Aorta (tissue), 5 donors: ENCODE data around the gene WFIKKN2. TPM values are rescaled to one million over a fixed set of nuclear protein-coding genes. Genes with fewer than 3 reads are reported as not detected.
"Not testable (repeated sequence)": the region's sequence is repeated elsewhere in the genome, so short reads cannot be mapped to it uniquely, and the experiment has no call there.

Experiments
- ATAC-seq: fragments of 200-7000 bp; cut with Tn5 transposase; one replicate; pipeline ENCODE4 v1.9.1; 2022; ENCODE audit warnings: moderate library complexity; ENCODE audit not compliant: low FRiP score
- DNase-seq, 2 donors: peaks; one replicate each; pipeline ENCODE4 v3.0.0-alpha.2; 2020
- H3K27ac ChIP-seq, 2 donors: one replicate each; pipeline ENCODE4 v1.5.1; 2013; ENCODE audit warnings: low read length in 2 of 2, mild to moderate bottlenecking in 2 of 2, moderate library complexity in 2 of 2, control low read depth in 1 of 2, inconsistent platforms in 1 of 2, low read depth in 1 of 2
- H3K27me3 ChIP-seq, 2 donors: one replicate each; pipeline ENCODE4 v1.6.1; 2013; ENCODE audit warnings: control low read depth in 1 of 2, low read length in 1 of 2, mild to moderate bottlenecking in 1 of 2, moderate library complexity in 1 of 2; ENCODE audit not compliant: insufficient read depth in 2 of 2, control insufficient read depth in 1 of 2
- H3K36me3 ChIP-seq, 2 donors: one replicate each; pipeline ENCODE4 v1.6.1; 2013; ENCODE audit warnings: control low read depth in 1 of 2, low read length in 1 of 2, mild to moderate bottlenecking in 1 of 2; ENCODE audit not compliant: insufficient read depth in 2 of 2, control insufficient read depth in 1 of 2
- H3K4me1 ChIP-seq, 2 donors: one replicate each; pipeline ENCODE4 v1.6.1; 2013; ENCODE audit warnings: low read length in 2 of 2, control low read depth in 1 of 2, mild to moderate bottlenecking in 1 of 2, moderate library complexity in 1 of 2; ENCODE audit not compliant: insufficient read depth in 2 of 2, control insufficient read depth in 1 of 2
- H3K4me3 ChIP-seq, 2 donors: one replicate each; pipeline ENCODE4 v1.5.1; 2013; ENCODE audit warnings: low read length in 2 of 2, control low read depth in 1 of 2, mild to moderate bottlenecking in 1 of 2
- H3K9me3 ChIP-seq: one replicate; pipeline ENCODE4 v1.6.1; 2013; ENCODE audit warnings: mild to moderate bottlenecking, low read length; ENCODE audit not compliant: control insufficient read depth
- WGBS, 2 donors: extraction: QIAGEN DNeasy Blood & Tissue Kit; methylation state at CpG; one replicate each; pipeline ENCODE4 v1.1.7; 2013; 5-methylcytosine and 5-hydroxymethylcytosine counted together
- intact Hi-C, 2 donors: fragments of 100-400 bp; cut with DNase I; formaldehyde crosslinking; loops; one replicate each; pipeline versions ENCODE4 v1.14.2 to v1.15.0; 2022
- polyA plus RNA-seq, 2 donors: library from polyadenylated mRNA; stranded (reverse); fragments of 200-250 nt; gene quantifications; one replicate each; pipeline ENCODE4 v1.2.3, GENCODE V29; 2013
- total RNA-seq, 2 donors: library from RNA; stranded (reverse); fragmentation: NEBNext Ultra II Directional; extraction: Animal tissue kit (Norgen Biotek cat#: 25700); gene quantifications; one replicate each; pipeline ENCODE4 v1.2.1, GENCODE V29; 2021
- donor health status: healthy with polysubstance abuse.
- donor health status: Bipolar disorder and iron deficiency.
- donor health status: DM: no; HTN: no; CAD: no.
- donor health status: DM: no; HTN: no; CAD: no.
- donor health status: DM: yes; HTN: yes; CAD: no.

WFIKKN2 gene
- total and polyA plus RNA-seq, 4 donors: 0.48 TPM; not detected in 3

DNA sequence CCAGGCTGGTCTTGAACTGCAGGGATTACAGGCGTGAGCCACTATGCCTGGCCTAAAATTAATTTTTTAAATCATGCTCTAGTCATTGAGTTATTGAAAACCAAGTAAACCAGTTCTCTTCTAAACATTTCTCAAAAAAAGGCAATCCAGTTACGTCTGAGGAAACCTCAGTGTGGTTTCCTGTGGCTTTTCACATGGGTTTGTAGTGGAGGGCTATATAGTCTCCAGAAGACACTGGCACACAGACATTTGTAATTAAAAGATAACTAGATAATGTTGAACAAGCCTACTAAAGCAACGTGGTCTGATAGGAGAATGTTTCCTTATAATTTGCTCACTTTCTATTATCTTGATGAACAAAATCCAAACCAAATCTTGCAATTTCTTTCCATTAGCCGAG lies 36.0 kb downstream of the WFIKKN2 start:
- no peak for DNase-seq
- Histone ChIP-seq H3K4me3 (no peak overlapping the region), H3K4me1 (no peaks in the 10 kb centered on the region), H3K36me3 (no peaks in the 10 kb centered on the region), H3K27ac (no peak overlapping the region), H3K27me3 (no peaks in the 10 kb centered on the region), H3K9me3 (no peaks in the 10 kb centered on the region)
- intact Hi-C loops: no loop called here
- ATAC-seq: no peak
- WGBS, 2 donors: 68 to 75% methylated on average over 4 of the region's 4 CpGs

GRCh38 chr17:50871898-50872297 lies 36.5 kb downstream of the WFIKKN2 start:
- no peaks in the 10 kb centered on the region for H3K4me1 ChIP-seq
- H3K36me3 ChIP-seq: no peaks in the 10 kb centered on the region
- intact Hi-C loops: no loop called here
- DNase-seq (no peak), ATAC-seq (no peak)
- H3K27ac ChIP-seq: no peak overlapping the region
- H3K4me3 ChIP-seq: no peak overlapping the region
- 75 to 81% methylated on average over 2 of the region's 2 CpGs for WGBS, 2 donors
- no peaks in the 10 kb centered on the region for H3K9me3 ChIP-seq
- no peaks in the 10 kb centered on the region for H3K27me3 ChIP-seq

DNA sequence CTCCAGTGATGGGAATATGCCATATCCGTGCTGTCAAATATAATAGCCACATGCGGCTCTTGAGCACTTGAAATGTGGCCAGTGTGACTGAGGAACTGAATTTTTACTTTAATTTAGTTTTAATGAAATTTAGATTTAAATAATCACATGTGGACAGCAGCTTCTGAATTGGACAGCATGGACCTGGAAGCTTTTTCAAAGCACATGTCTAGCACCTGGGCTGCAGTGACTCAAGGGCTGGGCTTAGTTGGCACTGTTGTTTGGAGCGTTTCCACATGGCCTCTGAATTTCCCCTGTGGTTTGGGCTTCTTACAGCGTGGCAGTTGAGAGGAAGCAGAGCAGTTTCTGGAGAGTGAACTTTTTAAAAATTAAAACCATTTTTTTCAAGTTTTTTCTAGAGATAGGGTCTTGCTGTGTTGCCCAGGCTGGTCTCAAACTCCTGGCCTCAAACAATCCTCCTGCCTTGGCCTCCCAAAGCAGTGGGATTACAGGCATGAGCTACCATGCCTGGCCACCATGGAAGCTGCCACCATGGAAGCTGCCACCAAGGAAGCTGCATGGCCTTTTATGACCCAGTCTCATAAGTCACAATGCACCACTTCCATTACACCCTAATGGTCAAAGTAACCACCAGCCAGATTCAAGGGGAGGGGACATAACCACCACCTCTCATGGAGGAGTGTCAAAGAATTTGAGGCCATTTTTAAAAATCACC lies 37.5 kb downstream of the WFIKKN2 start:
- intact Hi-C loops: no loop called here
- H3K9me3 ChIP-seq: no peaks in the 10 kb centered on the region
- H3K4me3 ChIP-seq: no peak overlapping the region
- 11 to 19% methylated on average over 4 of the region's 4 CpGs for WGBS, 2 donors
- no peak for ATAC-seq
- no peaks in the 10 kb centered on the region for H3K27me3 ChIP-seq
- peak in 1 of 2 donors; percentile 58 for DNase-seq
- no peaks in the 10 kb centered on the region for H3K36me3 ChIP-seq
- H3K27ac ChIP-seq: no peak overlapping the region
- no peaks in the 10 kb centered on the region for H3K4me1 ChIP-seq

GRCh38 chr17:50875074-50875473 lies 39.7 kb downstream of the WFIKKN2 start:
- Histone ChIP-seq H3K36me3 (no peaks in the 10 kb centered on the region), H3K9me3 (no peaks in the 10 kb centered on the region), H3K27me3 (no peaks in the 10 kb centered on the region), H3K4me1 (no peaks in the 10 kb centered on the region), H3K27ac (no peak overlapping the region), H3K4me3 (no peak overlapping the region)
- DNase-seq (no peak), ATAC-seq (no peak)
- WGBS, 2 donors: 70 to 87% methylated on average over 2 of the region's 2 CpGs
- intact Hi-C loops: no loop called here

DNA sequence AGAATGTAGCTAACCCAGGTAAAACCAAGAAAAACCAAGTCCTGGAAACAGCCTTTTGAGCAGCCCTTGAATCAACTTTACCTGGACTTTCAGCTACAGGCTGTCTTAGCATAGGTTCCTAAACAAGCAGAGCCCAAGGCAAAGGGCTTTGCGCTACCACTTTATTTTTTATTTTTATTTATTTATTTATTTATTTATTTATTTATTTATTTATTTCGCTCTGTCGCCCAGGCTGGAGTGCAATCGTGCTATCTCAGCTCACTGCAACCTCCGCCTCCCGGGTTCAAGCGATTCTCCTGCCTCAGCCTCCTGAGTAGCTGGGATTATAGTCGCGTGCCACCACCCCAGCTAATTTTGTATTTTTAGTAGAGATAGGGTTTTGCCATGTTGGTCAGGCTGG lies 41.7 kb downstream of the WFIKKN2 start:
- WGBS, 2 donors: 97 to 98% methylated on average over 9 of the region's 9 CpGs
- ATAC-seq, H3K9me3 ChIP-seq, H3K4me1 ChIP-seq, H3K27ac ChIP-seq, H3K36me3 ChIP-seq, H3K27me3 ChIP-seq, DNase-seq, H3K4me3 ChIP-seq, intact Hi-C loops: not testable (repeated sequence)

GRCh38 chr17:50877838-50878237 lies 42.5 kb downstream of the WFIKKN2 start:
- no peaks in the 10 kb centered on the region for H3K4me1 ChIP-seq
- WGBS, 2 donors: 97 to 100% methylated on average over 1 of the region's 1 CpG
- no peaks in the 10 kb centered on the region for H3K36me3 ChIP-seq
- no peak for ATAC-seq
- H3K9me3 ChIP-seq: no peaks in the 10 kb centered on the region
- intact Hi-C loops: no loop called here
- H3K4me3 ChIP-seq: no peak overlapping the region
- no peak overlapping the region for H3K27ac ChIP-seq
- DNase-seq: no peak
- H3K27me3 ChIP-seq: no peaks in the 10 kb centered on the region

GRCh38 chr17:50879086-50879485 lies 43.7 kb downstream of the WFIKKN2 start:
- no peaks in the 10 kb centered on the region for H3K27me3 ChIP-seq
- H3K4me1 ChIP-seq: no peaks in the 10 kb centered on the region
- DNase-seq (no peak), ATAC-seq (no peak)
- H3K27ac ChIP-seq: no peak overlapping the region
- intact Hi-C loops: no loop called here
- H3K9me3 ChIP-seq: no peaks in the 10 kb centered on the region
- WGBS, 2 donors: 97% methylated on average over 5 of the region's 5 CpGs
- no peaks in the 10 kb centered on the region for H3K36me3 ChIP-seq
- no peak overlapping the region for H3K4me3 ChIP-seq

GRCh38 chr17:50881182-50881581 lies 45.8 kb downstream of the WFIKKN2 start:
- WGBS, 2 donors: 95 to 98% methylated on average over 2 of the region's 2 CpGs
- Histone ChIP-seq H3K9me3 (no peaks in the 10 kb centered on the region), H3K36me3 (no peaks in the 10 kb centered on the region), H3K4me3 (no peak overlapping the region), H3K27me3 (no peaks in the 10 kb centered on the region), H3K4me1 (no peaks in the 10 kb centered on the region), H3K27ac (no peak overlapping the region)
- DNase-seq: no peak
- no peak for ATAC-seq
- intact Hi-C loops: no loop called here

DNA sequence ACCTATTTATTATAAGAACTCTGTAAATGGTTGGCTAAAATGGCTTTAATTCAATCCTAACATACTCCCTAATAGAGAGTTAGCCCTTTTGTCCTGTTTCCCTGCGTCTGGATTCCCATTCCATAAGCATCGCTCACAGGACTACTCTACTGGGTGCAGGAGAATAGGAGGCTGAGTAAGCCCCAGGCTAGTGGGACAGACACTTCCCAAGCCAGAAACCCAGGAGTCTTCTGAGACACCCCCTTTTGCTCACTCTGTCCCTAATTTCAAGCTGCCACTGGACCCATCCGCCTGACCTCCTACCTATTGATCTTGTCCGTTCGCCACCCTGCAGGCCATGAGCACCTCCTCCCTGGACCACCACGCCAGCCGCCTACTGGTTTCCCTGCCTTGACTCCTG lies 47.5 kb downstream of the WFIKKN2 start:
- no peaks in the 10 kb centered on the region for H3K36me3 ChIP-seq
- H3K4me3 ChIP-seq: no peak overlapping the region
- ATAC-seq (no peak), DNase-seq (no peak)
- H3K27me3 ChIP-seq: no peaks in the 10 kb centered on the region
- intact Hi-C loops: no loop called here
- H3K9me3 ChIP-seq: no peaks in the 10 kb centered on the region
- WGBS, 2 donors: 89 to 93% methylated on average over 7 of the region's 7 CpGs
- no peaks in the 10 kb centered on the region for H3K4me1 ChIP-seq
- no peak overlapping the region for H3K27ac ChIP-seq
